Suprapubic skin (tissue), 3 donors: Measurements from ENCODE around the gene FKBP2.

Experiments
- CTCF ChIP-seq, 2 donors: fragments of 200-600 bp in 1 of 2; fragments of 450-650 bp in 1 of 2; sonication (generic) in 1 of 2; IDR thresholded peaks; one replicate each; pipeline ENCODE4 v1.5.1; 2016 to 2019; ENCODE audit warnings: antibody characterized with exemption in 2 of 2, mild to moderate bottlenecking in 1 of 2, moderate library complexity in 1 of 2
- POLR2A ChIP-seq, 2 donors: fragments of 450-650 bp; IDR thresholded peaks; one replicate each; pipeline ENCODE4 v1.6.1; 2017; ENCODE audit warnings: antibody characterized with exemption in 2 of 2, mild to moderate bottlenecking in 2 of 2, moderate library complexity in 2 of 2

GRCh38 chr11:64219354-64219684 is 21.6 kb upstream of the FKBP2 start:
- TF ChIP-seq CTCF (IDR thresholded peaks at IDR 0.05): no peak
- TF ChIP-seq POLR2A (IDR thresholded peaks at IDR 0.05): no peak
